Measurements from ENCODE around the gene CECR2. TPM values are rescaled to one million over a fixed set of nuclear protein-coding genes. Genes with fewer than 3 reads are reported as not detected.

The CECR2 gene
- total and polyA plus RNA-seq, 10 of the 15 experiments (the other 5 are each of a cell fraction or from before 2014, with no cell fraction given): 0.01 to 0.08 (median 0.01) TPM; not detected in 7

GRCh38 chr22:17370766-17371432 lies 1.6 kb downstream of the CECR2 start:
- H2AFZ ChIP-seq (ENCODE audit: control insufficient read depth, low read depth, low read length): no peak overlapping the region
- SMC1A ChIA-PET (ENCODE audit: uncharacterized antibody, unreplicated experiment): no interaction called here
- WGBS (ENCODE audit: insufficient coverage, insufficient replicate concordance, low lambda C conversion rate, missing lambda C conversion rate): 22% methylated on average over 23 of the region's 23 CpGs
- peaks cover 6 to 22% of the 10 kb centered on the region in 2 experiments for H3K27me3 ChIP-seq (replicated peaks in 1 of 2; ENCODE audit: control insufficient read depth in 2 of 2, insufficient read depth in 2 of 2, low read length in 1 of 2)
- RAD21 ChIA-PET (ENCODE audit: unreplicated experiment): no interaction called here
- TF ChIP-seq EZH2 (IDR thresholded peaks at IDR 0.05; ENCODE audit: borderline replicate concordance, control insufficient read depth, low read depth, low read length) (peak; percentile 85; the same call in 1 of the 2 replicates), BCL11A (IDR thresholded peaks at IDR 0.05; ENCODE audit: low read depth, low read length) (no peak)
- CTCF ChIA-PET: no interaction called here
- intact Hi-C loops (cut with micrococcal nuclease; ENCODE audit: unreplicated experiment) (no loop called here), in situ Hi-C loops (cut with MboI) (no loop called here)
- DNase-seq (ENCODE audit: low read depth, low spot score): no peak
- no peaks in the 10 kb centered on the region for H3K9me3 ChIP-seq (replicated peaks; ENCODE audit: control insufficient read depth, insufficient read depth, low read length)
- H4K20me1 ChIP-seq (ENCODE audit: control insufficient read depth, insufficient read depth): no peaks in the 10 kb centered on the region
- H3K4me2 ChIP-seq (ENCODE audit: control insufficient read depth, insufficient read depth): no peak overlapping the region; the same call in 1 of the 2 replicates
- no TSS peak for BruUV-seq (replicated peaks)
- no peak overlapping the region for H3K4me3 ChIP-seq
- no peak overlapping the region for H3K27ac ChIP-seq (ENCODE audit: control insufficient read depth, insufficient read depth)
- H3K79me2 ChIP-seq (ENCODE audit: control insufficient read depth, insufficient read depth, low read length): no peaks in the 10 kb centered on the region
- ATAC-seq: no peak
- H3K4me1 ChIP-seq (ENCODE audit: control insufficient read depth, insufficient read depth, low read length): no peaks in the 10 kb centered on the region
- FAIRE-seq: no peak
- POLR2A ChIA-PET: no interaction called here
- H3K9ac ChIP-seq (ENCODE audit: control insufficient read depth, insufficient read depth, low read length): no peak overlapping the region
- no peaks in the 10 kb centered on the region for H3K36me3 ChIP-seq (ENCODE audit: control insufficient read depth in 2 of 2, insufficient read depth in 2 of 2, low read length in 1 of 2)

GRCh38 chr22:17371448-17371847 lies 2.2 kb downstream of the CECR2 start:
- ATAC-seq (no peak), DNase-seq (ENCODE audit: low read depth, low spot score) (no peak), FAIRE-seq (no peak)
- H3K79me2 ChIP-seq (ENCODE audit: control insufficient read depth, insufficient read depth, low read length): no peaks in the 10 kb centered on the region
- no peak overlapping the region for H3K9ac ChIP-seq (ENCODE audit: control insufficient read depth, insufficient read depth, low read length)
- no peak for TF ChIP-seq NFYB (IDR thresholded peaks at IDR 0.05; ENCODE audit: insufficient read depth, low read depth, low read length)
- RAD21 ChIA-PET (ENCODE audit: unreplicated experiment): no interaction called here
- intact Hi-C loops (cut with micrococcal nuclease; ENCODE audit: unreplicated experiment): no loop called here
- CTCF ChIA-PET: no interaction called here
- no peaks in the 10 kb centered on the region for H3K9me3 ChIP-seq (replicated peaks; ENCODE audit: control insufficient read depth, insufficient read depth, low read length)
- BruUV-seq (replicated peaks): no TSS peak
- WGBS (ENCODE audit: insufficient coverage, insufficient replicate concordance, low lambda C conversion rate, missing lambda C conversion rate): 74% methylated on average over 5 of the region's 5 CpGs
- no peaks in the 10 kb centered on the region for H3K4me1 ChIP-seq (ENCODE audit: control insufficient read depth, insufficient read depth, low read length)
- POLR2A ChIA-PET: no interaction called here
- in situ Hi-C loops (cut with MboI): no loop called here
- H2AFZ ChIP-seq (ENCODE audit: control insufficient read depth, low read depth, low read length): no peak overlapping the region
- no peaks in the 10 kb centered on the region for H3K36me3 ChIP-seq (ENCODE audit: control insufficient read depth in 2 of 2, insufficient read depth in 2 of 2, low read length in 1 of 2)
- SMC1A ChIA-PET (ENCODE audit: uncharacterized antibody, unreplicated experiment): no interaction called here
- H3K4me3 ChIP-seq: no peak overlapping the region
- H3K27me3 ChIP-seq (replicated peaks in 1 of 2; ENCODE audit: control insufficient read depth in 2 of 2, insufficient read depth in 2 of 2, low read length in 1 of 2): peaks cover 6 to 20% of the 10 kb centered on the region in 2 experiments
- H3K27ac ChIP-seq (ENCODE audit: control insufficient read depth, insufficient read depth): no peak overlapping the region
- no peaks in the 10 kb centered on the region for H4K20me1 ChIP-seq (ENCODE audit: control insufficient read depth, insufficient read depth)
- no peak overlapping the region for H3K4me2 ChIP-seq (ENCODE audit: control insufficient read depth, insufficient read depth)
